DMS53 treated with DMSO at 0.1 percent for 48 hours (cell line): Measurements from ENCODE around the gene F7.

ENCODE experiments used
- DNase-seq: peaks from one replicate; lab custom pipeline; 2025; ENCODE audit not compliant: unreplicated experiment; lab: John Stamatoyannopoulos, UW

Gene F7

GRCh38 chr13:113086031-113086750 is 19.4 kb upstream of the F7 start:
- DNase-seq: no peak

DNA sequence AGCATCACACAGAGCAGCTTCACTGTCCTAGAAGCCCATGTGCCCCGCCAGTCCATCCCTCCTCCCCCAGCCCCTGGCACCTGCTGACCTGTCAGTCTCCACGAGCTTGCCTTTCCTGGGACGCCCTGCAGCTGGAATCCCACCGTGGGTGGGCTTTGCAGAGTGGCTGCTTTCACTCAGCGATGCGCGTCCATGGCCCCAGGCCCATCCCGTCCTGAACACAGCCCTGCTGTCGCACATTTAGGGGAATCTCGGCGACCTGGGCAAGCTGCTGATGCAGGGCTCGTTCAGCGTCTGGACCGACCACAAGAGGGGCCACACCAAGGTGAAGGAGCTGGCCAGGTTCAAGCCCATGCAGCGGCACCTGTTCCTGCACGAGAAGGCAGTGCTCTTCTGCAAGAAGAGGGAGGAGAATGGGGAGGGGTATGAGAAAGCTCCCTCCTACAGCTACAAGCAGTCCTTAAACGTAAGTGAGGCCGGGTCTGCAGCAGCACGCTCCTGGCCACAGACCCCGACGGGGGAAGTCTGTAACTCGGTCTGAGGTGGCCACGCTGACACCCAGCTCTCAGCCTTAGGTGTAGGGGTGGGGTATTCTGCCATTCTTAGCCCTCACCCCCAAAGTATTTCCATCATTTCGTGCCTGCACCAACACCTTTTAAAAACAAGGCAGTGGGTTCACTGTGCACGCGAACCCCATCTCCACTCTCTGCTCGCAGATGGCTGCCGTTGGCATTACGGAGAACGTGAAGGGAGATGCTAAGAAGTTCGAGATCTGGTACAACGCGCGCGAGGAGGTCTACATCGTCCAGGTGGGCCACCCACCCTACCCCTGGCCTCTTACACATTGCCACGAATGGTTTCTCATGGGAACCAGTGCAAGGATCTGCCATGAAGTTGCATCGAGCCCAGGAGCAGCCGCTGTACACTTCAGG is 18.3 kb upstream of the F7 start:
- DNase-seq: no peak

- DNase-seq: no peak
Observed at GRCh38 chr13:113087923-113088690, 17.5 kb upstream of the F7 start.

- DNase-seq: no peak
Observed at GRCh38 chr13:113088691-113089020, 16.9 kb upstream of the F7 start.

- DNase-seq: no peak
Observed at GRCh38 chr13:113089693-113090414, 15.7 kb upstream of the F7 start.

DNA sequence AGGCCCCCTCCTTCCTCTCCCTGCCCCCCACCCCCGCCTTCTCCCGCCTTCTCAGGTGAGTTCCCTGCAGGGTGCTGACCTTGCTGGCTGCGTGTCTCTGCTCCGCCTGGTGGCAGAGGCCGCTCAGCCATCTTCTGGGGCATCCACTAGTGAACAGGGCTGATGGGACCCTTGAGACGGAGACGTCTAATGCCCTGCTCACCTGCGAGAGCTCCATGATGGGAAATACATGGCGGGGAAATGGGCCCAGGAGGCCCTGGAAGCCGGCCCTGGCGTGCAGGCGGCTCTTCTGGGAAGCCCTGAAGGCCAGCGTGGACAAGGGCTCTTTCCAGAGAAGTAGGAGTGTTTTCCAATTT is 15.2 kb upstream of the F7 start:
- no peak for DNase-seq

DNA sequence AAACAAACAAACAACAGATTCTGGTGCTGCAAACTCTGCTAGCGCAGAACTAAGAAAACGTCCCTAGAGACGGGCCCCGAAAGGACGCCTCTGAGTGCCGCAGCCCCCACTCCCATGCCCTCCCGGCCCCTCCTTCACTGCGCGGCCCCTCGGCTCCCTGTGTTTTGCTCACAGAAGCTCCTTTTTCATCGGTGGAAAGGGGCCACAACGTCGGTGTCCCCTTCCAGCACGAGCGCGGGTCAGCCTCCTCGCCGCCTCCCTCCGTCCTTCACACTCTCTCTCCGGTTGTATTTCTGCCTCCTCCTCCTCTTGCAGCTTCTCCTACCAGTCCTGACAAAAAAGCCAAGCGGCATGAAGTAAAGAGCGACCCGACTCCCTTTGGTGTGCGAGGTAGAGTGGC is 14.8 kb upstream of the F7 start:
- no peak for DNase-seq

GRCh38 chr13:113091211-113091771 is 14.3 kb upstream of the F7 start:
- no peak for DNase-seq

GRCh38 chr13:113091891-113092775 is 13.5 kb upstream of the F7 start:
- DNase-seq: no peak

GRCh38 chr13:113092776-113093579 is 12.6 kb upstream of the F7 start:
- no peak for DNase-seq

GRCh38 chr13:113093580-113094409 is 11.8 kb upstream of the F7 start:
- DNase-seq: no peak

- DNase-seq: no peak
Observed at GRCh38 chr13:113094410-113094800, 11.2 kb upstream of the F7 start.

DNA sequence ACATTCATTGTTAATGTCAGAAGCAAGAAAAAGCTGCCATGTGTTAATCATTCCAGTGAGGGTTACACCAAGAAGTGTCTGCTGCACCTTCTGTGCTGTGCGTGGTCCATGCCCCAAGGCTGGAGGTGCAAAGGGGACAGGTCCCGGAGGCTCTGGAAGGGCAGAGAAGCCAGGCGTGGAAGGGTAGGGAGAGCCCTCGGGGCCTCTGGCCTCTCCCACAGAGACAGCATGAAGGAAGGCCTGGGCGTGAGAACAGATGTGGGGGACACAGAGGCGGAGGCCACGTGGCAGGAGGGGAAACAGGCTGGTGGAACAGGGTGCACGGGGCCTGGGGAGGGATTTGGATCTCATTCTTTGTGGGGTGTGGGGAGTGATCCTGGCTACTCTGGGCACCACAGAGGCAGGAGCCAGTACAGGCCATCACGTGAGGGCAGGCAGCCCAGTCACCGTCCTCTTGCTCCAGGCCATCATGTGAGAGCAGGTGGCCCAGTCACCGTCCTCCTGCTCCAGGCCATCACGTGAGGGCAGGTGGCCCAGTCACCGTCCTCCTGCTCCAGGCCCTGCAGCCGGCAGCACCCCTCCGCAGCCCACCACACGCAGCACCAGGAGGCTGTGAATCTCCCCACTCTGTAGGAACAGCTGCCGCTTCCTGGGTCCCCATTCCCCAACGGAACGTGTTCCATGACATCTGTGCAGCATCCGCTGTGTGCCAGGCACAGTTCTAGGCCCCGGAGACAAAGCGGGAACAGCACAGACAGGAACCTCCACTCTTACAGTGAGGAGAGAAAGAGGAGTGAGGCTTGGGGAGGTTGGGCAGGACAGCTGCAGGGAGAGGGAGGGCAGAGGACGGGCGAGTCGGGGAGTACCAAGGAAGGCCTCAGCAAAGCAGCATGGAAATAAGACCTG is 10.2 kb upstream of the F7 start:
- no peak for DNase-seq

DNA sequence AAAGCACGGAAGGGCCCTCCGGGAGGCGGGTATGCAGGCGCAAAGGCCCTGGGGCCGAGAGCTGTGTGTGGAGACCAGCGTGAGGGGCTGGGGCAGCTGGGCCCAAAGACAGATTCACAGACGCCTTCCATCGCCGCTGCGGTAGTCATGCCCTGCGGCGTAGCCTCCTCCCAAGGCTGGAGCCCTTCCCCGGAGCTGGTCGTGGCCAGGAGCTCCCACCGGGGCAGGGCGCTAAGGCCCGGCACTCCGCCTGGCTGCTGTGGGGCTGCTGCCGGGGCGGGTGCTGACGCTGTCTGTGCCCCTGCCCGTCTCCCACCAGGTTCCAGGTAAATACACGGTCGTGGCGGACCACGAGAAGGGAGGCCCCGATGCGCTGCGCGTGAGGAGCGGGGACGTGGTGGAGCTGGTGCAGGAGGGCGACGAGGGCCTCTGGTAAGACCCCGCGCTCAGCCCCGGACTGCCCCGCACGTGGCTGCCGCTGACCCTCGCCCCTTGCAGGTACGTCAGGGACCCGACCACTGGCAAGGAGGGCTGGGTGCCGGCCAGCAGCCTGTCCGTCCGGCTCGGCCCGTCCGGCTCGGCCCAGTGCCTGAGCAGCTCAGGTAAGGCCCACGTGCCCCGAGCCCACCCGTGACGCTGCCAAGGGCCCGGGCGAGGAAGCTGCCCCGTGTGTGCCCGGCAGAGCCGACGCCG is 9.4 kb upstream of the F7 start:
- DNase-seq: no peak

DNA sequence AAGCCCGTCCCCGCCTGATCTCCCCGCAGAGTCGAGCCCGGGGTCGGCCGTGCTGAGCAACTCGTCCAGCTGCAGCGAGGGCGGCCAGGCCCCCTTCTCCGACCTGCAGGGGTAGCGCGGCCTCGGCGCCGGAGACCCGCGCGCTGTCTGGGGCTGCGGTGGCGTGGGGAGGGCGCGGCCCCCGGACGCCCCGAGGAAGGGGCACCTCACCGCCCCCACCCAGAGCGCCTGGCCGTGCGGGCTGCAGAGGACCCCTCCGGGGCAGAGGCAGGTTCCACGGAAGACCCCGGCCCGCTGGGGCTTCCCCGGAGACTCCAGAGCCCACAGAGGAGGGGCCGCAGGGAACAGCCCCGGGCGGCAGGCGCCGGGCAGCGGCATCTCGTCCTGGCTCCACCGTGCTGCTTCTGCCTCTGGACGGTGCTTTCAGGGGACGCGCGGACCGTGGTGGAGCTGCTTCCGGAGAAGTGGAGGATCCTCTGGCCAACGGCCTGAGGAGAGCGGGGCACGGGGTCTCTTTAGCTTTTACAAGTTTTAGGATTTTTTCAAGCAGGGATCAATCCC is 8.8 kb upstream of the F7 start:
- no peak for DNase-seq

- no peak for DNase-seq
Observed at GRCh38 chr13:113097651-113098050, 7.9 kb upstream of the F7 start.
